GM12874 (cell line): Measurements from ENCODE around the gene FOXJ1.
A peak's percentile ranks its signal among the peaks of the same experiment; 100 is the strongest.

Source experiments
- TF ChIP-seq, protein P1 (sequence below): IDR thresholded peaks from 2 replicates; pipeline ENCODE4 v1.5.1; 2011; ENCODE audit warnings: low read depth, mild to moderate bottlenecking, control low read depth, low read length, moderate library complexity; ENCODE audit not compliant: insufficient read depth

The FOXJ1 gene

GRCh38 chr17:76103274-76104139 is 37.5 kb downstream of the FOXJ1 start, which contains the start of gene EXOC7:
EXOC7 (minus strand) TSS chr17:76103787; CDS start chr17:76103692, 95 bp downstream.
- TF ChIP-seq, protein P1, sequence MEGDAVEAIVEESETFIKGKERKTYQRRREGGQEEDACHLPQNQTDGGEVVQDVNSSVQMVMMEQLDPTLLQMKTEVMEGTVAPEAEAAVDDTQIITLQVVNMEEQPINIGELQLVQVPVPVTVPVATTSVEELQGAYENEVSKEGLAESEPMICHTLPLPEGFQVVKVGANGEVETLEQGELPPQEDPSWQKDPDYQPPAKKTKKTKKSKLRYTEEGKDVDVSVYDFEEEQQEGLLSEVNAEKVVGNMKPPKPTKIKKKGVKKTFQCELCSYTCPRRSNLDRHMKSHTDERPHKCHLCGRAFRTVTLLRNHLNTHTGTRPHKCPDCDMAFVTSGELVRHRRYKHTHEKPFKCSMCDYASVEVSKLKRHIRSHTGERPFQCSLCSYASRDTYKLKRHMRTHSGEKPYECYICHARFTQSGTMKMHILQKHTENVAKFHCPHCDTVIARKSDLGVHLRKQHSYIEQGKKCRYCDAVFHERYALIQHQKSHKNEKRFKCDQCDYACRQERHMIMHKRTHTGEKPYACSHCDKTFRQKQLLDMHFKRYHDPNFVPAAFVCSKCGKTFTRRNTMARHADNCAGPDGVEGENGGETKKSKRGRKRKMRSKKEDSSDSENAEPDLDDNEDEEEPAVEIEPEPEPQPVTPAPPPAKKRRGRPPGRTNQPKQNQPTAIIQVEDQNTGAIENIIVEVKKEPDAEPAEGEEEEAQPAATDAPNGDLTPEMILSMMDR = 0 out of 2 replicates have a peak, but pooled peaks have one; percentile 4

DNA sequence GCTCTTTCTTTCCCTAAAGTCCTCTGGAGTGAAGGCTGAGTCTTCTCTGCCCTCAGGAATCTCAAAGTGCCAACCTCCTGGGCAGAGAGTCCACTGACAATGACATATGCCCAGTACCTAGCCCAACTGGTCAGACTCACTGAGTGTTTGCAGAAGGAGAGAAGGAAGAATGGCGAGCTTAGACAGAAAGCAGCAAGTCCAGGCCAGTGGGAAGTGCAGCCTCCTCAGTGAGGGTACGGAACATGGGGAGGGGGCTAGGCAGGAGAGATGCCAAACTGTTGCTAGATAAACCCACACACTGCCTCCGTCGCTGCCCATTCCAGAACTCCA is 38.1 kb downstream of the FOXJ1 start:
- TF ChIP-seq, protein P1 = no peak

GRCh38 chr17:76097716-76098295 is 43.2 kb downstream of the FOXJ1 start:
- TF ChIP-seq, protein P1 = no peak

DNA sequence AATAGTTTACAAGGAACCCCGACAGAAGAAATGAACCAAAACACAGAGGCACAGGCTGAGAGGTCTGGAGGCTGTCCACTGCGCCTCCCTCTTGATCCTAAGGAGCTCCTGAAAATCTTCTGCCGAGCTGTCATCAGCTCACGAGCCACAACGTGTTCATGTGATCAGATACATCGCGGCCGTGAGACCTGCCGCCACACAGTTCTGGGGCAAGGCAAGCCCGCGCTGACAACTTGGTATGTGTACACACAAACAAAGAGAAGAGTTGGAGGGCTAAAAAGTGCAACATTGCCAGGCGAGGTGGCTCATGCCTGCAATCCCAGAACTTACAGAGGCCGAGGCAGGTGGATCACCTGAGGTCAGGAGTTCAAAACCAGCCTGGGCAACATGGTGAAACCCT is 45.1 kb downstream of the FOXJ1 start:
- TF ChIP-seq, protein P1 = no peak

DNA sequence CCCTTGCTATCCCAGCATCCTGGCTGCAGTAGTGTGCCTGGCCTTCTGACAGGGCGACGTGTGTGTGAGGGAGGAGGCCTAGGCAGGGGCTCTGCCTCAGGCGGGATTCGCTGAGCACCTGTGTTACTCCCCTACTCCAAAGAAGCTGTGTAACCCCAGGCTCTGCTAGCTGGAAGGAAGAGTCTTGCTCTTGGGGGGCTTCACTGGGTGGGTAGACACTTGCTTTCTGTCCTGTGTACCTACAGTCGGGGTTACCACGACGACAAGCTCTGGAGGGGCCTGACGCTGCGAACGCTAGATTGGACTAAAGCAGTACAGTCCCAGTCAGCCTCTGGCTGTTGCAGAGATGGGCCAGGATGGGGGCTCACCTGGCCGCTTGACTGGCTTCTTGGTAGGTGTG is 47.0 kb downstream of the FOXJ1 start:
- TF ChIP-seq, protein P1 = no peak

GRCh38 chr17:76092526-76093413 is 48.3 kb downstream of the FOXJ1 start:
- TF ChIP-seq, protein P1 = no peak
